Fibroblast of villous mesenchyme (primary cell): Measurements from ENCODE around the gene ERICH6B. TPM values are rescaled to one million over a fixed set of nuclear protein-coding genes. Genes with fewer than 3 reads are reported as not detected.

Experiments
- DNase-seq: peaks from one replicate; pipeline ENCODE4 v3.0.0-alpha.2; 2010; ENCODE audit warnings: low read depth
- H3K4me3 ChIP-seq: 2 replicates; pipeline ENCODE4 v1.5.1; 2011; ENCODE audit warnings: low read depth, mild to moderate bottlenecking, low read length
- total RNA-seq: library from RNA; depleted of rRNA; stranded (reverse); fragments of >200 nt; gene quantifications from 2 replicates; pipeline ENCODE4 v1.2.3, GENCODE V29; 2012
- TF ChIP-seq, protein P1 (sequence below): IDR thresholded peaks from 2 replicates; pipeline ENCODE4 v1.5.1; 2012; ENCODE audit warnings: low read depth, mild to moderate bottlenecking, low read length; ENCODE audit not compliant: insufficient read depth

The ERICH6B gene
- total RNA-seq, 1 donor, result not detected

DNA sequence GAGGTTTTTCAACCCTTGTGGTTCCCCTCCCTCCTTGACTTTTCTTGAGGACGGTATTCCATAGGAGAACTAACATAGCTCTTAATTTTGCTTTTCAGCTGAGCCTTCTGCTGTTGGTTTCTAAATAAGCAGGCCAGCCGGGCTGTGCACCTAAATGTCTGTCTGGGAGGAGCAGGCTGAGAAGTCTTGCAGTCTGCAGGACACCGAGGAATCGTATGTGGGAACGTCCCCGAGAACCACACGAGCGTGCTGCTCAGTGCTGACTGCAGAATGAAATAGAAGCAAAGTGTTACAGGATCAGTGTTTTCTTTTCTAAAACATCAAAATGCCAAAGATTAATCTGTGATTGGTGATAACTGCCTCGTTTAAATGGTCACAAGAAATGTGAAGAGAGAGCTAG is 80.9 kb downstream of the ERICH6B start:
- H3K4me3 ChIP-seq, result no peak overlapping the region
- TF ChIP-seq, protein P1, sequence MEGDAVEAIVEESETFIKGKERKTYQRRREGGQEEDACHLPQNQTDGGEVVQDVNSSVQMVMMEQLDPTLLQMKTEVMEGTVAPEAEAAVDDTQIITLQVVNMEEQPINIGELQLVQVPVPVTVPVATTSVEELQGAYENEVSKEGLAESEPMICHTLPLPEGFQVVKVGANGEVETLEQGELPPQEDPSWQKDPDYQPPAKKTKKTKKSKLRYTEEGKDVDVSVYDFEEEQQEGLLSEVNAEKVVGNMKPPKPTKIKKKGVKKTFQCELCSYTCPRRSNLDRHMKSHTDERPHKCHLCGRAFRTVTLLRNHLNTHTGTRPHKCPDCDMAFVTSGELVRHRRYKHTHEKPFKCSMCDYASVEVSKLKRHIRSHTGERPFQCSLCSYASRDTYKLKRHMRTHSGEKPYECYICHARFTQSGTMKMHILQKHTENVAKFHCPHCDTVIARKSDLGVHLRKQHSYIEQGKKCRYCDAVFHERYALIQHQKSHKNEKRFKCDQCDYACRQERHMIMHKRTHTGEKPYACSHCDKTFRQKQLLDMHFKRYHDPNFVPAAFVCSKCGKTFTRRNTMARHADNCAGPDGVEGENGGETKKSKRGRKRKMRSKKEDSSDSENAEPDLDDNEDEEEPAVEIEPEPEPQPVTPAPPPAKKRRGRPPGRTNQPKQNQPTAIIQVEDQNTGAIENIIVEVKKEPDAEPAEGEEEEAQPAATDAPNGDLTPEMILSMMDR, result no peak
- no peak for DNase-seq

DNA sequence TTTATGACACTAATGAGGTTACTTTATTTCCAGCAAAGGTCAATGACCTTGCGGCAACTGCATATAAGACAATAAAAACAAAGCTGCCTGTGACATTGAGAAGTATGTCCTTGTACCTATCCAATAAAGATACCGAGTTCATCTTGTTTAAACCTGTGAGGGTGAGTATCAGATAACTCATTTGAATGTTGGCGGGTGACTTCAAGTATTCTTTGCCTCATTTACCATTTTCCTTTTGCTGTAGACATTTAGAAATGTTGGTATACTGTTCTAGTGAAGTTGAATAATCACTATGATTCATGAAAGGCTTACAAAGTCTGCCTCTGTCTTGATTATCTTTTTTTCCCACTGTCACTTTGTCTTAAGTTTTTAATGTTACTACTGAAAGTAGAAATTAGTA is 85.8 kb downstream of the ERICH6B start:
- no peak for DNase-seq
- TF ChIP-seq, protein P1, result no peak
- no peak overlapping the region for H3K4me3 ChIP-seq

DNA sequence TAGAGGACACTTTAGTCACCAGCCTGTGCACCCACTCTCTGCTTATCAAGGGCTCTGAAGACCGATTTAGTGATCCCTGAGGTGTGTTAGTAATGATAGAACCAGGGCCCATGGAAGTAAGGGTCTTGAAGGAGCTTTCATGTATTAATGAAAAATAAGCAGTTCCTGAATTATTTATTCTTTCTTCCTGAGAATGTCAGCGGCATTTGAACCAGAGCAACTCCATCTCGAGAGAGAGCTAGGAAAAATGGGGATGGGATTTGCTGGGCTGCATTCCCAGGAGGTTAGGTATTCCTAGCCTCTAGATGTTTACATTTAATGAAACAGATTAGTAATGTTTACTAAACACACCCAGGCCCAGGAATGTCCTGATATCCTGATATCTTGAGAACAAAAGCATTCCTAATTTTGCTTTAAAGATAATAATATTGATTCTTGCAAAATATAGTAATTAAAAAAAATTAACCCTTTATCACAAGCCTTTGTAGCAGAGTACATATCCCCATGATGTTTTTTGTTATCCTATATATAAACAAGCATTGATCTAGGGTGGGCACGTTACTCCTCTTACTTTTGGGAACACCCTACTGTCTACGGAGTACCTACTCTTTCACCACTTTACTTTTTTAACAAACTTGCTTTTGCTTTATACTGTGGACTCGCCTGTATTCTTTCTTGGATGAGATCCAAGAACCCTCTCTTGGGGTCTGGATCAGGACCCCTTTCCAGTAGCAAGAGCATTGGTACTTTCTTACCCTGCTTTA is 87.7 kb downstream of the ERICH6B start:
- TF ChIP-seq, protein P1, result no peak
- peak; percentile 66 for DNase-seq
- no peak overlapping the region for H3K4me3 ChIP-seq

DNA sequence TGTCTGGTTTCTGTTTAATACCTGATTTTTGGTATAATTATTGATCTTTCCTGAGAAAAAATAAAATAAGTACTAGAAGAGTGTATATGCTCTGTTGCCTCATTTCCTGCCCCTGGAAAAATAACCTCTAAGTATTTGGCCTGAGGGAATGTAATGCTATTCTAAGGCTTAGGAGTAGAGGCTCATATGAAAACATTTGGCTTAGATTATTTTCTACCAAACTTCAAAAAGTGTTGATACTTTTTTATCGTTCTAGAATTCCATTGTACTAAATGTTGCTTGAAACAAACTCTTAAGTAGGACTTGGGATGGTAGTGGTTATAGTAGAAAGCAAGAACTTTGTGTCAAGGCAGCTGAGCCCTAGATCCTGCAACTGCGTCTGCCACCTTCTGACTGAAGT is 93.0 kb downstream of the ERICH6B start:
- DNase-seq, result peak; percentile 70
- TF ChIP-seq, protein P1, result no peak
- no peak overlapping the region for H3K4me3 ChIP-seq

DNA sequence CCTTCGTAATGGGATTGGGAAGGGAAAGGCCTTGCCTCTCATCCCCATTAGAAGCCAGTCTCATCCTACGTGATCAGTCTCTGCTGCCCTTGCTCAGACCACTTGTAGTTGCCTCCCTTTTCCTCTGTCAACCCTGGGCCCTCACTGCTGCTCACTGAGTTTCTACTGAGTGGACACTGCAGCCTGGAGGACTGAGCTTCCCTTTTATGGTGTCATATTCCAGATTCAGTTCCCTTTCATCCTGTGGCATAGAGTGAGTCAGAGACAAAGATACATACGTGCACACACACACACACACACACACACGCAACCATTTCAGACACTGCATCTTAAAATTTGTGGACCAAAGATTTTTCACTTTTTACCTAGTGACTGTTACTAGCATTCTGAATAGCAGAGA is 94.2 kb downstream of the ERICH6B start:
- peak; percentile 51 for DNase-seq
- H3K4me3 ChIP-seq, result no peak overlapping the region
- TF ChIP-seq, protein P1, result no peak

DNA sequence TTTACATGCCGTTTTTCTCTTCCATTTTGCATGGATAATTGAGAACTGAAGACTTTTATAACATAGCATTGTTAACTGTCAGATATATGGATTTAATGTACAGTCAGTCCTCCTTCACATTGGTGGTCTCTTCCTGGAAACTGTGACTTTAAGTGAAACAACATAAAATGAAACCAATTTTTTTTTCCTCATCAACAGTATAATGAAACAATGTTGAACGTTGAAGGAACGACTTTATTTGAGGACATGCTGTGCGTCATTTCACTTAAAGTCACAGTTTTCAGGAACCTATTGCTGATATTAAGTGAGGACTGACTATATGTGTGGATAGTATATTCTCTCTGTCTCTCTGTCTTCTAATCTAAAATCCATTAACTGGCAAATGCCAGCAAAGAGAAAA is 96.0 kb downstream of the ERICH6B start:
- DNase-seq, result no peak
- TF ChIP-seq, protein P1, result no peak
- no peak overlapping the region for H3K4me3 ChIP-seq
